ENCODE data around the gene SCFD2. TPM values are rescaled to one million over a fixed set of nuclear protein-coding genes. Genes with fewer than 3 reads are reported as not detected.

Gene SCFD2
- polyA plus RNA-seq, 1 of the 3 experiments (the other 2 are of a cell fraction), result 14.1 TPM

DNA sequence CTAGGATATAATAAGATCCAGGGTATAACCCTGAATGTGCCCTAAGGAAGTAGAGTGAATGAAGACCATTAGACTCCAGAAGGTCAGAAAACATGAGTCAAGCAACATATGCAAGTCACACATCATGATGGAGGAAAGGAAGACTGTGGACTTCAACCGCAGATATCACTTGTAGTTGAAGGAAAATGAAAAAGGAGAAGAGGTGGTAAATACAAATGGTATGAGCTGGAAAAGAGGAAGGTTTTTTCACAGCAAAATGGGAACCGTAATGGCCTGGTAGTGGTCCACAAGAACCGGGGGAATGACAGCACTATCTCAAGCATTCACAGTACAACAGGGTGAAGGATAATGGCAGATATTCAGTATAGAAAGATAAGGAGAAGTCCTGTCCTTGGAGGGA, 5.2 kb upstream of the SCFD2 start:
- H3K79me2 ChIP-seq (ENCODE audit: insufficient read depth), result no peaks in the 10 kb centered on the region
- H3K4me1 ChIP-seq (ENCODE audit: control insufficient read depth in 1 of 2, insufficient read depth in 2 of 2, low read depth in 1 of 2, low read length in 1 of 2), result no peaks in the 10 kb centered on the region; a peak in 1 of 4 replicates
- DNase-seq, result no peak
- no peaks in the 10 kb centered on the region for H3K27me3 ChIP-seq (ENCODE audit: insufficient read depth)
- no peaks in the 10 kb centered on the region for H3K36me3 ChIP-seq (replicated peaks in 1 of 2; ENCODE audit: control insufficient read depth in 1 of 2, insufficient read depth in 2 of 2, low read length in 1 of 2)
- no peaks in the 10 kb centered on the region for H3K9me2 ChIP-seq
- no peak overlapping the region for H3K4me2 ChIP-seq
- H3F3A ChIP-seq (replicated peaks; ENCODE audit: insufficient read depth), result no peaks in the 10 kb centered on the region
- no peak overlapping the region for H3K9ac ChIP-seq
- H3K27ac ChIP-seq (ENCODE audit: low read depth in 2 of 2, low read length in 1 of 2), result no peak overlapping the region
- 86% methylated on average over 3 of the region's 3 CpGs for WGBS (ENCODE audit: low lambda C conversion rate)
- no peaks in the 10 kb centered on the region for H3K9me3 ChIP-seq
- H3K4me3 ChIP-seq (ENCODE audit: low read depth in 2 of 2, low read length in 1 of 2), result no peak overlapping the region
- POLR2A ChIA-PET, result no interaction called here
- H2AFZ ChIP-seq (ENCODE audit: low read depth), result no peak overlapping the region
- CTCF ChIA-PET, result interaction anchor here (1.4 kb wide), 1 partner anchor 355 kb away, joined by 3 read pairs; no protein-coding TSS in a partner anchor
- TF ChIP-seq GABPA (IDR thresholded peaks at IDR 0.05; ENCODE audit: low read depth) (no peak), FOXJ3 (CRISPR knock-in tag; IDR thresholded peaks at IDR 0.05) (no peak), TAF1 (IDR thresholded peaks at IDR 0.05; ENCODE audit: borderline replicate concordance, low read depth, low read length) (no peak), MEF2A (IDR thresholded peaks at IDR 0.05; ENCODE audit: borderline replicate concordance, low read depth) (no peak), EZH2phosphoT487 (IDR thresholded peaks at IDR 0.05; ENCODE audit: borderline replicate concordance, low read depth) (no peak), ELF1 (IDR thresholded peaks at IDR 0.05) (no peak), EP300 (IDR thresholded peaks at IDR 0.05; ENCODE audit: borderline replicate concordance in 1 of 2, low read depth in 1 of 2, low read length in 1 of 2) (no peak), SMC3 (IDR thresholded peaks at IDR 0.05; ENCODE audit: low read depth, low read length) (no peak), FOSL2 (IDR thresholded peaks at IDR 0.05; ENCODE audit: borderline replicate concordance, low read depth) (no peak), GATA2 (CRISPR knock-in tag; IDR thresholded peaks at IDR 0.05) (no peak), NFIC (IDR thresholded peaks at IDR 0.05; ENCODE audit: borderline replicate concordance) (no peak), RAD21 (IDR thresholded peaks at IDR 0.05; ENCODE audit: low read length) (no peak), CHD2 (IDR thresholded peaks at IDR 0.05; ENCODE audit: low read length, partially characterized antibody) (no peak), POLR2AphosphoS5 (IDR thresholded peaks at IDR 0.05; ENCODE audit: low read depth, low read length) (no peak)
- TF ChIP-seq, protein P1, sequence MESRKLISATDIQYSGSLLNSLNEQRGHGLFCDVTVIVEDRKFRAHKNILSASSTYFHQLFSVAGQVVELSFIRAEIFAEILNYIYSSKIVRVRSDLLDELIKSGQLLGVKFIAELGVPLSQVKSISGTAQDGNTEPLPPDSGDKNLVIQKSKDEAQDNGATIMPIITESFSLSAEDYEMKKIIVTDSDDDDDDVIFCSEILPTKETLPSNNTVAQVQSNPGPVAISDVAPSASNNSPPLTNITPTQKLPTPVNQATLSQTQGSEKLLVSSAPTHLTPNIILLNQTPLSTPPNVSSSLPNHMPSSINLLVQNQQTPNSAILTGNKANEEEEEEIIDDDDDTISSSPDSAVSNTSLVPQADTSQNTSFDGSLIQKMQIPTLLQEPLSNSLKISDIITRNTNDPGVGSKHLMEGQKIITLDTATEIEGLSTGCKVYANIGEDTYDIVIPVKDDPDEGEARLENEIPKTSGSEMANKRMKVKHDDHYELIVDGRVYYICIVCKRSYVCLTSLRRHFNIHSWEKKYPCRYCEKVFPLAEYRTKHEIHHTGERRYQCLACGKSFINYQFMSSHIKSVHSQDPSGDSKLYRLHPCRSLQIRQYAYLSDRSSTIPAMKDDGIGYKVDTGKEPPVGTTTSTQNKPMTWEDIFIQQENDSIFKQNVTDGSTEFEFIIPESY (IDR thresholded peaks at IDR 0.05; ENCODE audit: borderline replicate concordance, low read depth), result no peak
- TF ChIP-seq, protein P2, sequence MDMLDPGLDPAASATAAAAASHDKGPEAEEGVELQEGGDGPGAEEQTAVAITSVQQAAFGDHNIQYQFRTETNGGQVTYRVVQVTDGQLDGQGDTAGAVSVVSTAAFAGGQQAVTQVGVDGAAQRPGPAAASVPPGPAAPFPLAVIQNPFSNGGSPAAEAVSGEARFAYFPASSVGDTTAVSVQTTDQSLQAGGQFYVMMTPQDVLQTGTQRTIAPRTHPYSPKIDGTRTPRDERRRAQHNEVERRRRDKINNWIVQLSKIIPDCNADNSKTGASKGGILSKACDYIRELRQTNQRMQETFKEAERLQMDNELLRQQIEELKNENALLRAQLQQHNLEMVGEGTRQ (IDR thresholded peaks at IDR 0.05; ENCODE audit: borderline replicate concordance, low read depth, low read length), result no peak
- TF ChIP-seq, protein P3, sequence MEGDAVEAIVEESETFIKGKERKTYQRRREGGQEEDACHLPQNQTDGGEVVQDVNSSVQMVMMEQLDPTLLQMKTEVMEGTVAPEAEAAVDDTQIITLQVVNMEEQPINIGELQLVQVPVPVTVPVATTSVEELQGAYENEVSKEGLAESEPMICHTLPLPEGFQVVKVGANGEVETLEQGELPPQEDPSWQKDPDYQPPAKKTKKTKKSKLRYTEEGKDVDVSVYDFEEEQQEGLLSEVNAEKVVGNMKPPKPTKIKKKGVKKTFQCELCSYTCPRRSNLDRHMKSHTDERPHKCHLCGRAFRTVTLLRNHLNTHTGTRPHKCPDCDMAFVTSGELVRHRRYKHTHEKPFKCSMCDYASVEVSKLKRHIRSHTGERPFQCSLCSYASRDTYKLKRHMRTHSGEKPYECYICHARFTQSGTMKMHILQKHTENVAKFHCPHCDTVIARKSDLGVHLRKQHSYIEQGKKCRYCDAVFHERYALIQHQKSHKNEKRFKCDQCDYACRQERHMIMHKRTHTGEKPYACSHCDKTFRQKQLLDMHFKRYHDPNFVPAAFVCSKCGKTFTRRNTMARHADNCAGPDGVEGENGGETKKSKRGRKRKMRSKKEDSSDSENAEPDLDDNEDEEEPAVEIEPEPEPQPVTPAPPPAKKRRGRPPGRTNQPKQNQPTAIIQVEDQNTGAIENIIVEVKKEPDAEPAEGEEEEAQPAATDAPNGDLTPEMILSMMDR (IDR thresholded peaks at IDR 0.05), result no peak
- TF ChIP-seq, protein P4, sequence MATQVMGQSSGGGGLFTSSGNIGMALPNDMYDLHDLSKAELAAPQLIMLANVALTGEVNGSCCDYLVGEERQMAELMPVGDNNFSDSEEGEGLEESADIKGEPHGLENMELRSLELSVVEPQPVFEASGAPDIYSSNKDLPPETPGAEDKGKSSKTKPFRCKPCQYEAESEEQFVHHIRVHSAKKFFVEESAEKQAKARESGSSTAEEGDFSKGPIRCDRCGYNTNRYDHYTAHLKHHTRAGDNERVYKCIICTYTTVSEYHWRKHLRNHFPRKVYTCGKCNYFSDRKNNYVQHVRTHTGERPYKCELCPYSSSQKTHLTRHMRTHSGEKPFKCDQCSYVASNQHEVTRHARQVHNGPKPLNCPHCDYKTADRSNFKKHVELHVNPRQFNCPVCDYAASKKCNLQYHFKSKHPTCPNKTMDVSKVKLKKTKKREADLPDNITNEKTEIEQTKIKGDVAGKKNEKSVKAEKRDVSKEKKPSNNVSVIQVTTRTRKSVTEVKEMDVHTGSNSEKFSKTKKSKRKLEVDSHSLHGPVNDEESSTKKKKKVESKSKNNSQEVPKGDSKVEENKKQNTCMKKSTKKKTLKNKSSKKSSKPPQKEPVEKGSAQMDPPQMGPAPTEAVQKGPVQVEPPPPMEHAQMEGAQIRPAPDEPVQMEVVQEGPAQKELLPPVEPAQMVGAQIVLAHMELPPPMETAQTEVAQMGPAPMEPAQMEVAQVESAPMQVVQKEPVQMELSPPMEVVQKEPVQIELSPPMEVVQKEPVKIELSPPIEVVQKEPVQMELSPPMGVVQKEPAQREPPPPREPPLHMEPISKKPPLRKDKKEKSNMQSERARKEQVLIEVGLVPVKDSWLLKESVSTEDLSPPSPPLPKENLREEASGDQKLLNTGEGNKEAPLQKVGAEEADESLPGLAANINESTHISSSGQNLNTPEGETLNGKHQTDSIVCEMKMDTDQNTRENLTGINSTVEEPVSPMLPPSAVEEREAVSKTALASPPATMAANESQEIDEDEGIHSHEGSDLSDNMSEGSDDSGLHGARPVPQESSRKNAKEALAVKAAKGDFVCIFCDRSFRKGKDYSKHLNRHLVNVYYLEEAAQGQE (IDR thresholded peaks at IDR 0.05; ENCODE audit: low read depth, low read length), result no peak
- no peaks in the 10 kb centered on the region for H4K20me1 ChIP-seq (ENCODE audit: insufficient read depth)
